Stimulated activated CD8-positive, alpha-beta memory T cell treated with anti-CD3 and anti-CD28 coated beads, Interleukin-7, amount 100 ng/mL, for 24 hours (primary cell): ENCODE results near the gene RHOA.

Experiments used
- DNase-seq: peaks from one replicate; pipeline ENCODE4 v3.0.0-alpha.2; 2020; ENCODE audit warnings: low read depth

Gene RHOA

DNA sequence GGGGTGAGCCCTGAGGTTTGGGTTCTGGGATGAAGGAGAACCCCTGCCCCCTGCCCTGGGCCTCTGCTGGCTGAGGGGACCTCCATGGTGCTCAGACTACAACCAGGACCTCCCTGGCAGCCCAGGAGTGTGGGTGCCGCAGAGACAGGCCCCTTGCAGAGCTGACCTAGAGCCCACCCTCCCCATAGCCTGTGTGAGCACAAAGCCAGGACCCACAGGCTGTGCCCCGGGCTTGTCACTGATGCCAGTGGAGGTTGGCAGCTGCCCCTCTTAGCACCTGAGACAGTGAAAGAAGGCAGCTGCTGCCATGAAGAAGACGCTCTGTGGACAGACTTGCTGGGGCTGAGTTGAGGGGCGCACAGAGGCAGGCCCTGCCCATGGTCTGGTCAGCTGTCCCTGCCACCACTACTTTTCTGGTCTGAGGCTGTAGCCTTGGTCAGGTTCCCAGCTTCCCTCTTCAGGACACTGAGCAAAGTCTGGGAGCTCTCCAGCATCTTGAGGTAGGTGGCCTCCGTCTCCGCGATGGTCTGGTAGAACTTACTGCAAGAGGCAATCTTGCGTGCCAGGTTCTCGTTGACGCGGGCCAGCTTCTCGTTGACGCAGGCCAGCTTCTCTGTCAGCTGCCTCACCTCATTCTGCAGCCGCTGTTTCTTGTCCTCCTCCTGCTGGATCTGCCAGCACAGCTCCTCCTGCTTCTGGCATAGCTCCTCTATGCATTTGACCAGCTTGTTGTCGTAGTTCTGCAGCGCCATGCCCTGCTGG, 94.9 kb downstream of the RHOA start:
- DNase-seq: no peak

- no peak for DNase-seq
These were observed 97.7 kb downstream of the RHOA start for GRCh38 chr3:49313896-49314688.

GRCh38 chr3:49311283-49311682, 100.5 kb downstream of the RHOA start:
- DNase-seq: no peak

- DNase-seq: no peak
These were observed 101.1 kb downstream of the RHOA start for GRCh38 chr3:49310677-49311076.
